Keratinocyte (primary cell): ENCODE data around the gene TREM2. TPM values are rescaled to one million over a fixed set of nuclear protein-coding genes. Genes with fewer than 3 reads are reported as not detected.

Source experiments
- polyA plus RNA-seq, 5 experiments: library from polyadenylated mRNA; depleted of rRNA in 3 of 5; stranded (reverse) in 3 of 5; stranded (forward) in 1 of 5; unstranded in 1 of 5; fragments of >200 nt; gene quantifications; 1 replicate in 1 of 5; 2 replicates in 3 of 5; 3 replicates in 1 of 5; pipeline versions ENCODE4 v1.2.1 to v1.2.3, GENCODE V29; 2011 to 2012; ENCODE audit warnings: missing spikeins in 2 of 5, low read depth in 1 of 5, low replicate concordance in 1 of 5

TREM2 gene
- polyA plus RNA-seq, 1 donor (not counting 4 experiments of a cell fraction or from before 2014, with no cell fraction given), result 4.0 TPM

Other genes with a start within 250 kb of the TREM2 start
- gene UNC5CL, start 123.9 kb downstream of the TREM2 start, polyA plus RNA-seq, result 0.23 to 0.50 TPM (median 0.34 TPM) in 3 replicates
- gene TSPO2, start 120.6 kb downstream of the TREM2 start, polyA plus RNA-seq, result not detected in 3 replicates
- 0.05 TPM in 1 of 3 replicates, not detected in the others for gene APOBEC2, start 109.9 kb downstream of the TREM2 start, polyA plus RNA-seq
- gene OARD1, start 90.8 kb downstream of the TREM2 start, polyA plus RNA-seq, result 12.7 to 20.3 TPM (median 13.1 TPM) in 3 replicates
- gene NFYA, start 90.1 kb downstream of the TREM2 start, polyA plus RNA-seq, result 13.6 to 22.1 TPM (median 17.1 TPM) in 3 replicates
- gene TREML1, start 8.8 kb downstream of the TREM2 start, polyA plus RNA-seq, result 0.26 to 0.73 TPM (median 0.51 TPM) in 3 replicates
- gene TREML2, start 38.0 kb upstream of the TREM2 start, polyA plus RNA-seq, result 0.03 to 0.08 TPM (median 0.03 TPM) in 3 replicates
- not detected in 3 replicates for gene TREML4, start 65.2 kb upstream of the TREM2 start, polyA plus RNA-seq
- not detected in 3 replicates for gene TREM1, start 123.6 kb upstream of the TREM2 start, polyA plus RNA-seq
- gene NCR2, start 172.5 kb upstream of the TREM2 start, polyA plus RNA-seq, result not detected in 3 replicates